K562 (cell line): ENCODE results near the gene PSD2. TPM values are rescaled to one million over a fixed set of nuclear protein-coding genes. Genes with fewer than 3 reads are reported as not detected.

Experiments
- ATAC-seq: fragments of 200-7000 bp; cut with Tn5 transposase; 3 replicates; pipeline ENCODE4 v1.9.1; 2020; ENCODE audit warnings: moderate library complexity
- BruUV-seq: library from RNA; stranded (reverse); fragments of 400-500 nt; replicated peaks from 2 replicates; lab custom pipeline; 2021; lab: Mats Ljungman, UMichigan
- CTCF ChIA-PET: fragments of 300-600 bp; formaldehyde crosslinking; extraction: SDS; loops from one replicate; lab custom pipeline; 2021; ENCODE audit warnings: low intra/inter-chr PET ratio; lab: Yijun Ruan, JAX
- POLR2A ChIA-PET: fragments of 300-600, 350-650 bp; sonication (Branson Sonifier 250); formaldehyde crosslinking; extraction: SDS; loops from one replicate; lab custom pipeline; 2021; ENCODE audit warnings: antibody characterized with exemption, inconsistent platforms; lab: Yijun Ruan, JAX
- DNase-seq, 4 experiments: peaks; one replicate each; pipeline versions ENCODE4 v3.0.0 to v3.0.0-alpha.2; 2011 to 2018; ENCODE audit warnings: low spot score in 3 of 4, mixed read lengths in 3 of 4; ENCODE audit errors: extremely low read depth in 1 of 4
- FAIRE-seq: peaks from 2 replicates; lab custom pipeline; 2011; peaks lifted over from hg19 to GRCh38; lab: Jason Lieb, UNC
- H2AFZ ChIP-seq: 2 replicates; pipeline ENCODE4 v1.6.0; 2011; ENCODE audit warnings: low read depth, low read length, control low read depth, inconsistent platforms
- H3K27ac ChIP-seq: fragments of 200-600 bp; 3 replicates; pipeline ENCODE4 v1.8.0; 2011; ENCODE audit warnings: low read depth, mild to moderate bottlenecking, control low read depth, inconsistent platforms, low read length, moderate library complexity, mixed read lengths; ENCODE audit errors: extremely low read depth
- H3K27me3 ChIP-seq, 2 experiments: fragments of 300-600 bp in 1 of 2; 2 replicates in 1 of 2; 3 replicates in 1 of 2; pipeline versions ENCODE4 v1.6.0 to v1.8.0; 2011; ENCODE audit warnings: inconsistent platforms in 2 of 2, low read length in 2 of 2, mild to moderate bottlenecking in 1 of 2, mixed read lengths in 1 of 2, moderate library complexity in 1 of 2; ENCODE audit not compliant: control insufficient read depth in 2 of 2, insufficient read depth in 2 of 2
- H3K36me3 ChIP-seq: fragments of 300-600 bp; 3 replicates; pipeline ENCODE4 v1.8.0; 2011; ENCODE audit warnings: mild to moderate bottlenecking, low read length, inconsistent platforms; ENCODE audit not compliant: control insufficient read depth, insufficient read depth
- H3K4me1 ChIP-seq, 2 experiments: fragments of 200-600 bp in 1 of 2; replicated peaks in 1 of 2; 2 replicates in 1 of 2; 3 replicates in 1 of 2; pipeline versions ENCODE4 v1.5.1 to v1.8.0; 2011; ENCODE audit warnings: inconsistent platforms in 2 of 2, low read length in 2 of 2, mild to moderate bottlenecking in 1 of 2, mixed read lengths in 1 of 2, moderate library complexity in 1 of 2; ENCODE audit not compliant: control insufficient read depth in 2 of 2, insufficient read depth in 2 of 2
- H3K4me2 ChIP-seq: 2 replicates; pipeline ENCODE4 v1.6.1; 2011; ENCODE audit warnings: low read length, control low read depth, inconsistent platforms, mixed read lengths; ENCODE audit not compliant: insufficient read depth
- H3K4me3 ChIP-seq: fragments of 200-600 bp; sonication (generic), shearing (Covaris generic); 2 replicates; pipeline ENCODE4 v1.5.1; 2016; ENCODE audit warnings: control low read depth, inconsistent platforms
- H3K79me2 ChIP-seq: fragments of 200-600 bp; 3 replicates; pipeline ENCODE4 v1.8.0; 2011; ENCODE audit warnings: low read length, inconsistent platforms; ENCODE audit not compliant: control insufficient read depth, insufficient read depth
- H3K9ac ChIP-seq, 2 experiments: 2 replicates each; pipeline versions ENCODE4 v1.6.0 to v1.6.1; 2011; ENCODE audit warnings: low read depth in 2 of 2, low read length in 2 of 2, control low read depth in 1 of 2, inconsistent platforms in 1 of 2, mild to moderate bottlenecking in 1 of 2, mixed read lengths in 1 of 2; ENCODE audit not compliant: insufficient read depth in 1 of 2
- H3K9me1 ChIP-seq: one replicate; pipeline ENCODE4 v1.6.0; 2011; ENCODE audit warnings: inconsistent platforms, mild to moderate bottlenecking, low read length, moderate library complexity; ENCODE audit not compliant: control insufficient read depth, insufficient read depth
- H3K9me3 ChIP-seq: replicated peaks from 2 replicates; pipeline ENCODE4 v1.5.1; 2011; ENCODE audit warnings: low read depth, low read length, inconsistent platforms; ENCODE audit not compliant: control insufficient read depth, insufficient read depth
- H4K20me1 ChIP-seq: replicated peaks from 2 replicates; pipeline ENCODE4 v1.6.1; 2011; ENCODE audit warnings: low read length, inconsistent platforms, mixed read lengths; ENCODE audit not compliant: control insufficient read depth, insufficient read depth
- C11orf30 ChIP-seq: fragments of 450-650 bp; IDR thresholded peaks from 2 replicates; pipeline ENCODE4 v1.6.1; 2016; ENCODE audit warnings: low read depth, mild to moderate bottlenecking
- JUN ChIP-seq, 2 experiments: sonication (generic) in 1 of 2; formaldehyde crosslinking in 1 of 2; IDR thresholded peaks; 2 replicates each; pipeline versions ENCODE4 v1.6.1 to v1.8.0; 2012 to 2022; ENCODE audit warnings: borderline replicate concordance in 2 of 2, mild to moderate bottlenecking in 2 of 2, improper control_type of control experiment in 1 of 2, low read depth in 1 of 2, low read length in 1 of 2, missing genetic modification reagents in 1 of 2
- L3MBTL2 ChIP-seq: fragments of 450-650 bp; IDR thresholded peaks from 2 replicates; pipeline ENCODE4 v1.6.1; 2016; ENCODE audit warnings: mild to moderate bottlenecking, moderate library complexity
- SMARCA4 ChIP-seq: fragments of 450-650 bp; IDR thresholded peaks from 2 replicates; pipeline ENCODE4 v1.6.1; 2016
- ZNF165 ChIP-seq: fragments of 250-450 bp; sonication (Bioruptor Pico); IDR thresholded peaks from 2 replicates; pipeline ENCODE4 v1.4.0; 2020; ENCODE audit warnings: borderline replicate concordance
- ZNF316 ChIP-seq: fragments of 450-650 bp; IDR thresholded peaks from 2 replicates; pipeline ENCODE4 v1.6.1; 2016
- WGBS: fragments of 100-300 bp; shearing (Covaris generic); methylation state at CpG from one replicate; pipeline ENCODE4 v1.1.6; 2016; ENCODE audit warnings: low coverage, mixed read lengths; ENCODE audit not compliant: insufficient coverage; ENCODE audit errors: missing lambda C conversion rate; 5-methylcytosine and 5-hydroxymethylcytosine counted together
- in situ Hi-C: fragments of 300-500 bp; cut with MboI; formaldehyde crosslinking; loops from 4 replicates; pipeline ENCODE4 v1.15.0; 2018; ENCODE audit warnings: inconsistent platforms, mixed read lengths
- intact Hi-C: fragments of 100-400 bp; cut with micrococcal nuclease; formaldehyde crosslinking; loops from 2 replicates; pipeline ENCODE4 v1.14.2; 2022
- polyA plus RNA-seq, 8 experiments: library from polyadenylated mRNA; depleted of rRNA in 4 of 8; stranded (reverse) in 5 of 8; unstranded in 3 of 8; fragments of >200 nt; fragmentation: Nextera tagmentation in 2 of 8; fragmentation: Illumina TruSeq in 1 of 8; extraction: Ambion mirVana in 2 of 8; extraction: Trizol in 1 of 8; gene quantifications; 2 replicates each; pipeline versions ENCODE4 v1.2.1 to v1.2.3, GENCODE V29; 2011 to 2014; ENCODE audit warnings: inconsistent platforms in 1 of 8, missing spikeins in 1 of 8
- total RNA-seq, 7 experiments: library from RNA; depleted of rRNA in 6 of 7; stranded (reverse); fragments of >200 nt in 6 of 7; fragmentation: Illumina TruSeq in 2 of 7; extraction: Trizol in 2 of 7; gene quantifications; 2 replicates each; pipeline versions ENCODE4 v1.2.1 to v1.2.3, GENCODE V29; 2011 to 2021; ENCODE audit warnings: low replicate concordance in 1 of 7
- TF ChIP-seq, protein P1 (sequence below): fragments of 450-650 bp; IDR thresholded peaks from 2 replicates; pipeline ENCODE4 v1.6.1; 2016; ENCODE audit warnings: mild to moderate bottlenecking, moderate library complexity

PSD2 gene
- total and polyA plus RNA-seq, 9 of the 15 experiments (the other 6 are each of a cell fraction or from before 2014, with no cell fraction given), result 0.01 to 0.09 (median 0.04) TPM; not detected in 4

DNA sequence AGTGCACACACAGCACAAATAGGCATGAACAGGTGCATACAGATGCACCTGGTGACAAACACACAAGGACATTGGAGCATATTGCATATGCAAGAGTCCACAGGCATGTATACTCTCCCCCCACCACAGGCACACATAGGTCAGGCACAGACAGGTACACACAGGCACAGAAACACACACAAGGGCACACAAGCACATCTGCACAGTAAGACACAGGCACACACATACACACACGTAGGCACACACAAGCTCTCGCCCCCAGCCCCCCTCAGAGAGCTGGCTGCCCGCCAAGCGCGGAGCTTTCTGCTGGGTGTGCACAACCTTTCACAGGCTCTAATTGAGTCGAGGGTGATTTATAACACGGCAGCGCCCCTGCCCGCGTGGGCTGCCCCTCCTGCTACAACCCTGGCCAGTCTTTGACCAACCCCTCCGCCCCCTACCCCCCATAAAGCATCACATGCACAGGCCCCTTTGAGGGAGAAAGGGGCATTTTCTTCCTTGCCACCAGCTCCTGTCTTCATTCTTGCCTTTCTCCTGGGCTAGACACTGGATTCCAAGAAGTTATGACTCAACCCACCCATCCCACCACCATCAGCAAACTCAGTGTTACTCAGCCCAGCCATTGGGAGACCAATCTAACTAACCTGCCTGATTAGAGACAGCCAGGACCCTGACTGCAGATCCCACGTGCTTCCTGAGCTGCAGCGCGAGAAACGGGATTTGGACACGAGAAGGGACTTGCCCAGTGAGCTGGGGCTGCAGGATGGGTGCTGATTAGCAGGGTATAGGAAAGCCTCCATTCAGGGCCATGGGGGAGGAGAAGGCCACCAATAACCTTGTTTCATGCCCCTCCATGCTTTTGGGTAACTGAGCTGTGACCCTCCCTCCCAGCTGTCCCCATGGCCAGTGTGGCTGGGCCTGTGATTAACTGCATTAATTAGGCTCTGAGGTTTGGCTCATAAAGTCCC lies 42.8 kb upstream of the PSD2 start:
- Histone ChIP-seq H3K4me1 (peaks cover 16 to 27% of the 10 kb centered on the region in 2 experiments), H4K20me1 (no peaks in the 10 kb centered on the region), H3K9ac (peak overlapping the region in 1 of 2 experiments; percentile 49; a peak in 1 of 4 replicates), H2AFZ (no peak overlapping the region), H3K79me2 (no peaks in the 10 kb centered on the region), H3K4me3 (no peak overlapping the region), H3K9me3 (no peaks in the 10 kb centered on the region), H3K9me1 (no peaks in the 10 kb centered on the region), H3K4me2 (peak overlapping the region; percentile 51), H3K27me3 (peaks cover 13 to 31% of the 10 kb centered on the region in 2 experiments; a peak in 4 of 5 replicates), H3K36me3 (no peaks in the 10 kb centered on the region), H3K27ac (no peak overlapping the region; the same call in 2 of the 3 replicates)
- ATAC-seq (peak; percentile 24), FAIRE-seq (peak; percentile 66), DNase-seq (peak; percentile 54 to 77 (median 66))
- POLR2A ChIA-PET, result interaction anchor here (0.5 to 1.4 kb wide), 6 partner anchors 11 to 176 kb away, joined by 3 to 5 read pairs (median 4); no protein-coding TSS in a partner anchor
- CTCF ChIA-PET, result no interaction called here
- no TSS peak for BruUV-seq
- 3% methylated on average over 16 of the region's 16 CpGs for WGBS
- intact Hi-C loops (no loop called here), in situ Hi-C loops (no loop called here)
- TF ChIP-seq SMARCA4 (peak; percentile 27; the same call in 1 of the 2 replicates), L3MBTL2 (peak; percentile 79), ZNF165 (no peak), ZNF316 (peak; percentile 11; the same call in 1 of the 2 replicates), JUN (IDR thresholded peaks at IDR 0.05; ENCODE audit: borderline replicate concordance, low read depth, low read length) (peak; percentile 41; the same call in 1 of the 2 replicates), JUN (CRISPR knock-in tag; IDR thresholded peaks at IDR 0.05; ENCODE audit: borderline replicate concordance) (no peak), C11orf30 (0 out of 2 replicates have a peak, but pooled peaks have one; percentile 18)
- TF ChIP-seq, protein P1, sequence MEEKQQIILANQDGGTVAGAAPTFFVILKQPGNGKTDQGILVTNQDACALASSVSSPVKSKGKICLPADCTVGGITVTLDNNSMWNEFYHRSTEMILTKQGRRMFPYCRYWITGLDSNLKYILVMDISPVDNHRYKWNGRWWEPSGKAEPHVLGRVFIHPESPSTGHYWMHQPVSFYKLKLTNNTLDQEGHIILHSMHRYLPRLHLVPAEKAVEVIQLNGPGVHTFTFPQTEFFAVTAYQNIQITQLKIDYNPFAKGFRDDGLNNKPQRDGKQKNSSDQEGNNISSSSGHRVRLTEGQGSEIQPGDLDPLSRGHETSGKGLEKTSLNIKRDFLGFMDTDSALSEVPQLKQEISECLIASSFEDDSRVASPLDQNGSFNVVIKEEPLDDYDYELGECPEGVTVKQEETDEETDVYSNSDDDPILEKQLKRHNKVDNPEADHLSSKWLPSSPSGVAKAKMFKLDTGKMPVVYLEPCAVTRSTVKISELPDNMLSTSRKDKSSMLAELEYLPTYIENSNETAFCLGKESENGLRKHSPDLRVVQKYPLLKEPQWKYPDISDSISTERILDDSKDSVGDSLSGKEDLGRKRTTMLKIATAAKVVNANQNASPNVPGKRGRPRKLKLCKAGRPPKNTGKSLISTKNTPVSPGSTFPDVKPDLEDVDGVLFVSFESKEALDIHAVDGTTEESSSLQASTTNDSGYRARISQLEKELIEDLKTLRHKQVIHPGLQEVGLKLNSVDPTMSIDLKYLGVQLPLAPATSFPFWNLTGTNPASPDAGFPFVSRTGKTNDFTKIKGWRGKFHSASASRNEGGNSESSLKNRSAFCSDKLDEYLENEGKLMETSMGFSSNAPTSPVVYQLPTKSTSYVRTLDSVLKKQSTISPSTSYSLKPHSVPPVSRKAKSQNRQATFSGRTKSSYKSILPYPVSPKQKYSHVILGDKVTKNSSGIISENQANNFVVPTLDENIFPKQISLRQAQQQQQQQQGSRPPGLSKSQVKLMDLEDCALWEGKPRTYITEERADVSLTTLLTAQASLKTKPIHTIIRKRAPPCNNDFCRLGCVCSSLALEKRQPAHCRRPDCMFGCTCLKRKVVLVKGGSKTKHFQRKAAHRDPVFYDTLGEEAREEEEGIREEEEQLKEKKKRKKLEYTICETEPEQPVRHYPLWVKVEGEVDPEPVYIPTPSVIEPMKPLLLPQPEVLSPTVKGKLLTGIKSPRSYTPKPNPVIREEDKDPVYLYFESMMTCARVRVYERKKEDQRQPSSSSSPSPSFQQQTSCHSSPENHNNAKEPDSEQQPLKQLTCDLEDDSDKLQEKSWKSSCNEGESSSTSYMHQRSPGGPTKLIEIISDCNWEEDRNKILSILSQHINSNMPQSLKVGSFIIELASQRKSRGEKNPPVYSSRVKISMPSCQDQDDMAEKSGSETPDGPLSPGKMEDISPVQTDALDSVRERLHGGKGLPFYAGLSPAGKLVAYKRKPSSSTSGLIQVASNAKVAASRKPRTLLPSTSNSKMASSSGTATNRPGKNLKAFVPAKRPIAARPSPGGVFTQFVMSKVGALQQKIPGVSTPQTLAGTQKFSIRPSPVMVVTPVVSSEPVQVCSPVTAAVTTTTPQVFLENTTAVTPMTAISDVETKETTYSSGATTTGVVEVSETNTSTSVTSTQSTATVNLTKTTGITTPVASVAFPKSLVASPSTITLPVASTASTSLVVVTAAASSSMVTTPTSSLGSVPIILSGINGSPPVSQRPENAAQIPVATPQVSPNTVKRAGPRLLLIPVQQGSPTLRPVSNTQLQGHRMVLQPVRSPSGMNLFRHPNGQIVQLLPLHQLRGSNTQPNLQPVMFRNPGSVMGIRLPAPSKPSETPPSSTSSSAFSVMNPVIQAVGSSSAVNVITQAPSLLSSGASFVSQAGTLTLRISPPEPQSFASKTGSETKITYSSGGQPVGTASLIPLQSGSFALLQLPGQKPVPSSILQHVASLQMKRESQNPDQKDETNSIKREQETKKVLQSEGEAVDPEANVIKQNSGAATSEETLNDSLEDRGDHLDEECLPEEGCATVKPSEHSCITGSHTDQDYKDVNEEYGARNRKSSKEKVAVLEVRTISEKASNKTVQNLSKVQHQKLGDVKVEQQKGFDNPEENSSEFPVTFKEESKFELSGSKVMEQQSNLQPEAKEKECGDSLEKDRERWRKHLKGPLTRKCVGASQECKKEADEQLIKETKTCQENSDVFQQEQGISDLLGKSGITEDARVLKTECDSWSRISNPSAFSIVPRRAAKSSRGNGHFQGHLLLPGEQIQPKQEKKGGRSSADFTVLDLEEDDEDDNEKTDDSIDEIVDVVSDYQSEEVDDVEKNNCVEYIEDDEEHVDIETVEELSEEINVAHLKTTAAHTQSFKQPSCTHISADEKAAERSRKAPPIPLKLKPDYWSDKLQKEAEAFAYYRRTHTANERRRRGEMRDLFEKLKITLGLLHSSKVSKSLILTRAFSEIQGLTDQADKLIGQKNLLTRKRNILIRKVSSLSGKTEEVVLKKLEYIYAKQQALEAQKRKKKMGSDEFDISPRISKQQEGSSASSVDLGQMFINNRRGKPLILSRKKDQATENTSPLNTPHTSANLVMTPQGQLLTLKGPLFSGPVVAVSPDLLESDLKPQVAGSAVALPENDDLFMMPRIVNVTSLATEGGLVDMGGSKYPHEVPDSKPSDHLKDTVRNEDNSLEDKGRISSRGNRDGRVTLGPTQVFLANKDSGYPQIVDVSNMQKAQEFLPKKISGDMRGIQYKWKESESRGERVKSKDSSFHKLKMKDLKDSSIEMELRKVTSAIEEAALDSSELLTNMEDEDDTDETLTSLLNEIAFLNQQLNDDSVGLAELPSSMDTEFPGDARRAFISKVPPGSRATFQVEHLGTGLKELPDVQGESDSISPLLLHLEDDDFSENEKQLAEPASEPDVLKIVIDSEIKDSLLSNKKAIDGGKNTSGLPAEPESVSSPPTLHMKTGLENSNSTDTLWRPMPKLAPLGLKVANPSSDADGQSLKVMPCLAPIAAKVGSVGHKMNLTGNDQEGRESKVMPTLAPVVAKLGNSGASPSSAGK, result peak; percentile 34; the same call in 1 of the 2 replicates
